ENCODE measurements around the gene ITGA6.
"Not testable (repeated sequence)": the region's sequence is repeated elsewhere in the genome, so short reads cannot be mapped to it uniquely, and the experiment has no call there.

The ITGA6 gene

DNA sequence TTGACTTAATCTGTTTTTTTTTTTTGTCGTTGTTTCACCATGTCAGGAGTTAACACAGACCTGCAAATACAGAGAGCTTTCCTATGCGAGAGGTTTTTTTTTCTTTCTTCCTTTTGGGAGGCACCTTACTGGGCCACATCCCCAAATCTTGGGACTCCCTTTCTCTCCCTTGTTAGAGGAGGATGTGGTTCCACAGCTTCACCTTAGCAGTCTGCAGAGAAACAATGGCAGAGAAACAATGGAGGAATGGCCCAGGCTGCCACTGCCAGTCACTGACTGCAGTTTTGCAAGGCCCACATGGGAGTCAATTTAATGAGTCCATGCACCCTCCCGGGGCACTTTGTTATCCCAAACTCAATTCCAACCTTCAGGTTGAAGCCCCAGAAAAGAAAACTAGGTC lies 107.7 kb downstream of the ITGA6 start:
- Histone ChIP-seq H3K27me3 (ENCODE audit: control insufficient read depth, insufficient read depth, low read length) (no peaks in the 10 kb centered on the region), H3K4me1 (no peaks in the 10 kb centered on the region), H3K4me2 (ENCODE audit: low read length) (no peak overlapping the region), H2AFZ (no peak overlapping the region), H3K9ac (no peak overlapping the region), H3K36me3 (ENCODE audit: control insufficient read depth, insufficient read depth, low read length) (no peaks in the 10 kb centered on the region), H3K79me2 (no peaks in the 10 kb centered on the region), H3K4me3 (ENCODE audit: low read depth, low read length) (no peak overlapping the region), H3K9me3 (ENCODE audit: control insufficient read depth, low read length) (no peaks in the 10 kb centered on the region), H3K27ac (no peak overlapping the region)
- TF ChIP-seq CTCF (IDR thresholded peaks at IDR 0.05), result no peak

GRCh38 chr2:172537851-172538250 lies 110.5 kb downstream of the ITGA6 start:
- not testable (repeated sequence) for H3K4me1 ChIP-seq; H3K4me2 ChIP-seq (ENCODE audit: low read length); H3K27me3 ChIP-seq (ENCODE audit: control insufficient read depth, insufficient read depth, low read length); H2AFZ ChIP-seq; H3K9me3 ChIP-seq (ENCODE audit: control insufficient read depth, low read length); H3K36me3 ChIP-seq (ENCODE audit: control insufficient read depth, insufficient read depth, low read length); H3K79me2 ChIP-seq; H3K9ac ChIP-seq; H3K27ac ChIP-seq; H3K4me3 ChIP-seq (ENCODE audit: low read depth, low read length)

GRCh38 chr2:172539767-172540166 lies 112.4 kb downstream of the ITGA6 start:
- H3K27ac ChIP-seq, result no peak overlapping the region
- no peaks in the 10 kb centered on the region for H3K27me3 ChIP-seq (ENCODE audit: control insufficient read depth, insufficient read depth, low read length)
- no peak overlapping the region for H2AFZ ChIP-seq
- TF ChIP-seq CTCF (IDR thresholded peaks at IDR 0.05), result no peak
- no peaks in the 10 kb centered on the region for H3K36me3 ChIP-seq (ENCODE audit: control insufficient read depth, insufficient read depth, low read length)
- H3K4me3 ChIP-seq (ENCODE audit: low read depth, low read length), result no peak overlapping the region
- H3K9ac ChIP-seq, result no peak overlapping the region
- H3K4me2 ChIP-seq (ENCODE audit: low read length), result no peak overlapping the region
- H3K79me2 ChIP-seq, result no peaks in the 10 kb centered on the region
- H3K4me1 ChIP-seq, result no peaks in the 10 kb centered on the region
- H3K9me3 ChIP-seq (ENCODE audit: control insufficient read depth, low read length), result no peaks in the 10 kb centered on the region

GRCh38 chr2:172540421-172540820 lies 113.0 kb downstream of the ITGA6 start:
- H3K9ac ChIP-seq, result no peak overlapping the region
- no peak for TF ChIP-seq CTCF (IDR thresholded peaks at IDR 0.05)
- H3K4me1 ChIP-seq, result no peaks in the 10 kb centered on the region
- H3K4me2 ChIP-seq (ENCODE audit: low read length), result no peak overlapping the region
- H3K79me2 ChIP-seq, result no peaks in the 10 kb centered on the region
- no peaks in the 10 kb centered on the region for H3K36me3 ChIP-seq (ENCODE audit: control insufficient read depth, insufficient read depth, low read length)
- no peak overlapping the region for H3K27ac ChIP-seq
- no peak overlapping the region for H2AFZ ChIP-seq
- no peaks in the 10 kb centered on the region for H3K9me3 ChIP-seq (ENCODE audit: control insufficient read depth, low read length)
- no peak overlapping the region for H3K4me3 ChIP-seq (ENCODE audit: low read depth, low read length)
- H3K27me3 ChIP-seq (ENCODE audit: control insufficient read depth, insufficient read depth, low read length), result no peaks in the 10 kb centered on the region

GRCh38 chr2:172545408-172546075 lies 118.2 kb downstream of the ITGA6 start:
- no peak overlapping the region for H2AFZ ChIP-seq
- no peaks in the 10 kb centered on the region for H3K9me3 ChIP-seq (ENCODE audit: control insufficient read depth, low read length)
- no peak overlapping the region for H3K9ac ChIP-seq
- no peaks in the 10 kb centered on the region for H3K36me3 ChIP-seq (ENCODE audit: control insufficient read depth, insufficient read depth, low read length)
- no peaks in the 10 kb centered on the region for H3K27me3 ChIP-seq (ENCODE audit: control insufficient read depth, insufficient read depth, low read length)
- no peak overlapping the region for H3K27ac ChIP-seq
- no peaks in the 10 kb centered on the region for H3K4me1 ChIP-seq
- no peak for TF ChIP-seq CTCF (IDR thresholded peaks at IDR 0.05)
- H3K4me3 ChIP-seq (ENCODE audit: low read depth, low read length), result no peak overlapping the region
- no peak overlapping the region for H3K4me2 ChIP-seq (ENCODE audit: low read length)
- H3K79me2 ChIP-seq, result no peaks in the 10 kb centered on the region
